LHCN-M2 (cell line): ENCODE results near the gene RPS2. TPM values are rescaled to one million over a fixed set of nuclear protein-coding genes. Genes with fewer than 3 reads are reported as not detected.

Source experiments
- DNase-seq: peaks from one replicate; pipeline ENCODE4 v3.0.0-alpha.2; 2012; ENCODE audit warnings: low read depth
- total RNA-seq: library from RNA; depleted of rRNA; stranded (reverse); fragments of >200 nt; gene quantifications from 2 replicates; pipeline ENCODE4 v1.2.3, GENCODE V29; 2014

RPS2 gene
- total RNA-seq, 1 experiment from 2014 or later, result 2,551 TPM

DNA sequence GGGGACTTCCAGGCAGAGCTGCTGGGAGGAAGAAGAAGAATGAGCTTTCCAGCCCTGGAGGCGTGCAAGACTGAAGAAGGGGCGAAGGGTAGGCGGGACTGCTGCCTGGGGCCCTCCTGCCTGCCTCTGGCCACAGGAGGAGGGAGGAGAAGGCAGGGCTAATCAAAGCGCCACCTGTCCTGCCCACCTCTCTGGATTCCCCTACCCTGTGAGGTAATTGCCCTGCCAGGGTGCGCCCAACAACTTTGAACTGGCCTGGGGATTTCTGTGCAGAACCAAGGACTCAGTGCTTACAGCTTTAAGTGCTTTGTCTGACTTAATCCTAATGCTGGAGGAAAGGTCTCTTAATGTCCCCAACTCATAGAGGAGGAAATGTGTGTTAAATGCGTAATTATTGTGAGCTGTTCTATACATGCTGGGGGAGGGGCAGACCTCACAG, 16.8 kb upstream of the RPS2 start, which contains the start of gene NOXO1:
Gene NOXO1 (minus strand): TSS at position 72 of the 439 bp plus-strand sequence. CDS start 290 bp downstream, outside the sequence.
- no peak for DNase-seq

DNA sequence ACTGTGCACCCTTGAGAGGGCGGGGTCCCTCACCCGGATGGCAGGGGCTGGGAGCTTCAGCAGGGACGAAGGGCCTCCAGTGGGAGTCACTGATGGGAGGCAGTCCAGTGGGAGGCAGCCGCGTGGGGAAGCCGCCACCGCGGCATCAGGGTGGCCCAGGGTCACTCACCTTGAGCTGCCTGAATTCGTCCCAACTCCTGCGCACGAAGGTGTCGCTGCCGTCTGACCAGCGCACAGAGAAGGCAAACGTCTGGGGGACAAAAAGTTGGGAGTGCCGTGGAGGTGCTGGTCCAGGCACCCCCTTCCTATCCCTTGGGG, 16.1 kb upstream of the RPS2 start:
- DNase-seq, result no peak

DNA sequence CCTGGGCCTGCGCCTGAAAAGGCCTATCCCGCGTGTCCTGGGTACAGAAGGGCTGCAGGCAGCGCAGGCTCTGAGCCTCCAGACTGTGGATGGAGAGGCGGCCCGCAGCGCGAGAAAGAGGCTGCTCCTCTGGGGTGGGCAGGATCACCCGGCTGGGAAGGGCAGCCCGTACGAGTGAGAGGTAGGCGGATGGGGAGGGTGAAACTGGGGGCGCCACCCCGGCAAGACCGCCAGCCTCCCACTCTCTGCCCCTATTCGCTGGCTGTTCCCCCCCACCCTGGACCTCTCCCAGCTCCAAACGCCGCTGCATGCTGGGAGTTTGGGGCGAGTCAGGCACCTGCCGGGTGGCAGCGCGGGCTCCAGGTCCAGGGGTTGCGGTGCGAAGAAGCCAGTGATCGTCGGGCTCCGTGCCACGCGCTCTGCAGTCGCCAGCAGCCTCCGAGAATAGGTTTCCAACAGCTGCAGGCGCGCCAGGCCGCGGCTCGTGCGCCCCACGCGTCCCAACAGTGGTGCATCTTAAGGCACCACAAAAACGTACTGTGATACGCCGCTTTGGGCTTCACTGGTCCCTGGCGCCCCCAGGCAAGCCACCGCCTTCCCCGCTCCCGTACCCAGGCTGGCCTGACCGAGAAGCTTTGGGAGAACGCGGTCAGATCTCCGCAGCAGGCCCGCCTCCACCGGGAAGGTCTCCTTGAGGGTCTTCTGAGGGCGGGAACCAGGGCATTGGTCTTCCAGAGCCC, 15.6 kb upstream of the RPS2 start:
- DNase-seq, result no peak

DNA sequence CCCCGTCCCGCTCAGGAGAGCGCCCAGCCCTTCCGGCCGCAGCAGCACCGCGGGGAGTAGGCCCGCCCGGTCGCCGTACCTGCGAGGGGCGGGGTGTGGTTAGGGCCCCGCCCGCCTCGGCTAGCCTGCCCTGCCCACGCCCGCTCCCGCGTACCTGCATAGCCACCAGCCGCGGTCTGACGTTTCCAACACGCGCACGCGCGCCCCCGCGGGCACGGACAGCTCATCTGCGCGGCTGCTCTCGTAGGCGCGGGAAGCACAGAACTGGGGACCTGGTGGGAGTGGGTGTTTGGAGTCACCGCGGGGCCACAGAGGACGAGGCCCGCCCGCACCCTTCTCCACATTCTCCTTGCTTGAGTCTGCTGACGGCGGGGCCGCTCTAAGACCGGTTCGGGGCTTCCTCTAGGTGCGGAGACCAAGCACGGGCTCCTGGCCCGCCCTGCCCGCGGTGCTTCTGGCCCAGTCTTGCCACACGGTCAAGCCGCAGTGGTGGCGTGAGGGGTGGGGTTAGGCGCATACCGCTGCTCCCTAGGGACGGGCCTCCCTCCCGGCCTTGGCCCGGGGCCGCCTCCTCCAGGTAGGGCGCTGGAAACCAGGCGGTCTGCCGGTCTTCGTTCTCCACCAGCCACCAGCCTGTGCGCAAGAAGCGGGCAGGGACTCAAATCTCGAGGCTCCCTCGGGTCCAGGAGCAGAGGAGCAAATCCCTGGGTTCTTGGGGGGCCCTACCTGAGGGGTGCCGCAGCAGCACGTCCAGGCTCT, 14.8 kb upstream of the RPS2 start:
- no peak for DNase-seq

DNA sequence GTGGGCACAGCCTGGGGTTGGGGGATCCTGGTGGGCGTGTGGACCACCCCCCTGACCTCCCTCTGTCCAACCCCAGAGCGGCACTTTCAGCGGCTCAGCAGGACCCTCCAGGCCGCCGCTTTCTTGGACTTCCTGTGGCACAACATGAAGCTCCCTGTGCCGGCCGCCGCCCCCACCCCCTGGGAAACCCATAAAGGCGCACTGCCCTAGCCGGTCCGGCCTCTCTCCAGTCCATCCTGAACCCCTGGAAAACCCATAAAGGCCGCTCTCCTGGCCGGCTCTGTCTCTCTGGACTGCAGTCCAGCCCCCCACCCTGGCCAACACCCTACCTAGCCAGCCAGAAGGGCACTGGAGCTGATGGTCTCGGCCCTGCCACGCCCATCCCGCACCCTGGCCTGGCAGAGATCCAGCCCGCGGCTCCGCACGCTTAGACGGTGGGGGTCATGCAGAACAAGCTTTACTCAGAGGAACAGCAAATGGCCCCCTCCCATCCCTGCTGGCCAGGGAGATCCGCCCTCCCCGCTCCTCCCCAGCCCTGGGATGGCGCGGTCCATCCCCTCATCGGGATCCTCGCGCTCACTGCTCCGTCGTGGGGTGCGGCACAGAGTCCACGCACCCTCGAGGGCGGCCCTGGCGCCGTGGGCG, 14.0 kb upstream of the RPS2 start:
- DNase-seq, result no peak

DNA sequence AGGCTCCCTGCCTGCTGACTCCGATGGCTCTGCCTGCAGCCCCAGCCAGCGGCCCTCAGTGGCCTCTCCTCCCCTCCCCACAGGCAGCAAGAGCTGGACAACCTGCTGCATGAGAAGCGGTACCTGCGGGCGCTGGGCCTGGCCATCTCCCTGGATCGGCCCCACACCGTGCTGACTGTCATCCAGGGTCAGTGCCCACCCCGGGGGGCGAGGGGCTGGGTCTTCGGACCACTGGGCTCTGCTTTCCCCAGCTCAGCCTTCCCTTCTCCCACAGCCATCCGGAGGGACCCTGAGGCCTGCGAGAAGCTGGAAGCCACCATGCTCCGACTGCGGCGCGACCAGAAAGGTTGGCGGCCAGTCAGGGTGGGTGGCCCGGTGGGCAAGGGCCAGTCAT, 13.2 kb upstream of the RPS2 start:
- DNase-seq, result no peak

DNA sequence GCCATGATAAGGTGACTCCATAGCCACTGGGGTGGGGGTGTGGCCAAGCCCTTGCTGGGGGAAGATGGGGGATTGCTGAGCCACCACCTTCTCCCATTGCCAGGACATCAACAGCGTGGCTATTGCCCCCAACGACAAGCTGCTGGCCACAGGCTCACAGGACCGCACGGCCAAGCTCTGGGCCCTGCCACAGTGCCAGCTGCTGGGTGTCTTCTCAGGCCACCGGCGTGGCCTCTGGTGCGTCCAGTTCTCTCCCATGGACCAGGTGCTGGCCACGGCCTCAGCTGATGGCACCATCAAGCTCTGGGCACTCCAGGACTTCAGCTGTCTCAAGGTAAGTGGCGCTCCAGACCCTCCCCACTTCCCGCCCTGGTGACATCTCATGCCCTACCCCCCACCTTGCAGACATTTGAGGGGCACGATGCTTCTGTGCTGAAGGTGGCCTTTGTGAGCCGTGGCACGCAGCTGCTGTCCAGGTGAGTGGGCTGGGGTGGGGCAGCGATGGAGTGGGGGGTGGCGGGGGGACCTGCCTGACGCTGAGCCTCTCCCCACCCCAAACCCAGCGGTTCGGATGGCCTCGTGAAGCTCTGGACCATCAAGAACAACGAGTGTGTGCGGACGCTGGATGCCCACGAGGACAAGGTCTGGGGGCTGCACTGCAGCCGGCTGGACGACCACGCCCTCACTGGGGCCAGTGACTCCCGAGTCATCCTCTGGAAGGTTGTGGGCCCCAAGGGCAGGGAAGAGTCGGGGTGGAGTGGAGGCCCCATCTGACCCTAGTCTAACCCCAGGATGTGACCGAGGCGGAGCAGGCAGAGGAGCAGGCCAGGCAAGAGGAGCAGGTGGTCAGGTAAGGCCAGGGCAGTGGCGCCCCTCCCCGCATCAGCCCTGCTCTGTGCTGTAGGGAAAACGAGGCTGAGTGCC, 12.6 kb upstream of the RPS2 start:
- no peak for DNase-seq

DNA sequence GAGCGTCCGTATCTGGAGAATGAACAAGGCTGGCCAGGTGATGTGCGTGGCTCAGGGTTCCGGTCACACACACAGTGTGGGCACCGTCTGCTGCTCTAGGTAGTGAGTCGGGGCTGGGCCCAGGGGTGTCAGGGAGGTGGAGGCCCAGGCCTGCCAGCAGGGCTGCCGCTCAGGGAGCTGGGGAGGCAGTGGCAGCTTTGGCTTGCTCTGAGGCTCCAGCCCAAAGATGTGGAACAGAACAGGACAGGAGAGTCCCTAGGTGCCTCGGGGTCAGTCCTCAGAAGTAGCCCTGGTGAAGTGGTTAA, 11.5 kb upstream of the RPS2 start:
- DNase-seq, result no peak

DNA sequence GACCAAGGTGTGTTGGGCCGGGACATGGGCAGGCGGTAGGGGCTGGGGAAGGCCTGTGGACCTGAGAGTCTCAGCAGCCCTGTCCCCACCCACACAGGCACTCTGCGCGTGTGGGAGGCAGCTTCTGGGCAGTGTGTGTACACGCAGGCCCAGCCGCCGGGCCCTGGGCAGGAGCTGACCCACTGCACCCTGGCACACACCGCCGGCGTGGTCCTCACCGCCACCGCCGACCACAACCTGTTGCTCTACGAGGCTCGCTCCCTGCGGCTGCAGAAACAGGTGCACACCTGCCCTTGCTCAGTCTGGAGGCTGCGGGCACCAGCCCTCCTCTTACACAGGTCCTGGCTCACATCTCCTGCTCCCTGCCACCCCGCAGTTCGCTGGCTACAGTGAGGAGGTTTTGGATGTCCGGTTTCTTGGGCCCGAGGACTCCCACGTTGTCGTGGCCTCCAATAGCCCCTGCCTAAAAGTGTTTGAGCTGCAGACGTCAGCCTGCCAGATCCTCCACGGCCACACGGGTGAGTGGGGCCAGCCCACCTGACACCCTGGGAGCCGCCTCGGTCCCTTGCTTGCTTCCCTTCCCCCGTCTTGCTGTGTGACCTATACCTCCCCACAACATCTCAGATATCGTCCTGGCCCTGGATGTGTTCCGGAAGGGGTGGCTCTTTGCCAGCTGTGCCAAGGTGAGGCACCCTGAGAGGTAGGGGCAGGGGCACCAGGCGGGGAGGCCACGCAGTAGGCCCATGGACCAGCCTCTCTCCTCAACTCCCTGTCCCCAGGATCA, 11.0 kb upstream of the RPS2 start:
- DNase-seq, result no peak

DNA sequence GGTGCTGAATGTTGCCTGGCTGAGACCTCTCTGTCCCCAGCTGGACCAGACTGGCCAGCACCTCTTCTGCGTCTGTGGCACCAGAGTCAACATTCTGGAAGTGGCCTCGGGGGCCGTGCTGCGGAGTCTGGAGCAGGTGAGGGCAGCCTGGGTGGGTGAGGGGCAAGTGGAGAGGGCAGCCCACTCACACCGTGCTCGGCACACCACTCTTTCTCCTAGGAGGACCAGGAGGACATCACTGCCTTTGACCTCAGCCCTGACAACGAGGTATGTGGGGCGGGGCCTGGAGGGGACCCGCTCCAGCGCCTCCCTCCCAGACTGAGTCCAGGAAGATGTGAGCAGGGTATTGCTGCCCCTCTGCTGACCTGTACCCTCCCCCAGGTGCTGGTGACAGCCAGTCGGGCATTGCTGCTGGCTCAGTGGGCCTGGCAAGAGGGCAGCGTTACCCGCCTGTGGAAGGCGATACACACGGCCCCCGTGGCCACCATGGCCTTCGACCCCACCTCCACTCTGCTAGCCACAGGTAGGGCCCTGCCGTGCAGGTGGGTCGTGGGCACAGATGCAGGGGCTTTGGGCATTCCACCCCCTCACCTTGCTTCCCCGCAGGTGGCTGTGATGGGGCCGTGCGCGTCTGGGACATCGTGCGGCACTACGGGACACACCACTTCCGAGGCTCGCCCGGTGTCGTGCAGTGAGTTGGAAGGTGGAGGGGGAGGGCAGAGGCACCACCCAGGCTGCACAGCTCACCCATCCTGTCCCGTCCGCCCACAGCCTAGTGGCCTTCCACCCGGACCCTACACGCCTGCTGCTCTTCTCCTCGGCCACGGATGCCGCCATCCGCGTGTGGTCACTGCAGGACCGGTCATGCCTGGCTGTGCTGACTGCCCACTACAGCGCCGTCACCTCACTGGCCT, 9.8 kb upstream of the RPS2 start:
- no peak for DNase-seq

DNA sequence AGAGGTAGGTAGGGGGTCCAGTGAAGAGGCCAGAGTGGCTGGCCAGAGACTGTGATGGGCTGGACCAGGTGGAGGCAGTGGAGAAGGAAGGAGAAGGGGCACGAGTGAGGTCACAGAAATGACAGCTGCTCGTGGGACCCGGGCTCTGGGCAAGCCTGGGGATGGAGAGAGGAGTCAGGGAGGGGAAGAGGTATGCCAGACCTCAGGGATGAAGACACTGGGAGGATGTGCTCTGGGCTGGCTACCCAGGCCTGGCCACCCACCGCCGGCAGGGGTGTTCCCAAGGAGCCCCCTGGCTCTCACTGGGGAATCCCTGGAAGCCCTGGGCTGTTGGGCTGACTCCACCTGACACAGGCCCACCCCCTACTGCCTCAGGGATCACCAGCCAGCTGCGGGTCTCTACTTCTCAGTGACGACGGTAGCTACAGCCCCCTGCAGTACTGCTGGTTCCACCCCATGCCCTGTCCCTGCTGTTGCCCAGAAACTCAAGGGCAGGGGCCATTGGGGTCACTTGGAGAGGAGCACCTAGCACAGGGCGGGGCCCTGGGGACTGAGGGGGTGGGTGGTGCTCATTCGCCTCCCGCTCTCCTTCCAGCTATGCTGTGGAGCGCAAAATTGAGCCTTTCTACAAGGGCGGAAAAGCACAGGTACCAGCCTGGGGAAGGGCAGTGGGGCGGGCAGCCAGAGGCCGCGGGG, 9.0 kb upstream of the RPS2 start:
- DNase-seq, result no peak

DNA sequence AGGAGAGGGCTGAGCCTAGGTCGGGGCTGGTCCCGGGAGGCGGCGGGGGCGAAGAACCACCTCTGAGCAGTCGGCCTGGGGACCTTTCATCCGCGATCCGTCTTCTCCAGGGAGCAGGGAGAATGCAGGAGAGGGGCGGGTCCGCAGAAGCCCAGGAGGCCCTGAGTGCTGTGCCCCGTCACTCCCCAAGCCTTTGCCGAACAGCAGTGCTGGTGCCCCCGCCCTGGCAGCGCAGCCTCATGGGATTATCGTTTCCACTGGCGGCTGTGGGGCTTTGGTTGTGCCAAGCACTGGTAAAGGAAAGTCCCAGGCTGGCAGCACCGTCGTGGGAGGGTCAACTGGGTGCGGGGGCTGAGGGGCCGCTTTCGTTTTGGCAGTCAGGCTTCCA, 7.9 kb upstream of the RPS2 start:
- DNase-seq, result no peak

DNA sequence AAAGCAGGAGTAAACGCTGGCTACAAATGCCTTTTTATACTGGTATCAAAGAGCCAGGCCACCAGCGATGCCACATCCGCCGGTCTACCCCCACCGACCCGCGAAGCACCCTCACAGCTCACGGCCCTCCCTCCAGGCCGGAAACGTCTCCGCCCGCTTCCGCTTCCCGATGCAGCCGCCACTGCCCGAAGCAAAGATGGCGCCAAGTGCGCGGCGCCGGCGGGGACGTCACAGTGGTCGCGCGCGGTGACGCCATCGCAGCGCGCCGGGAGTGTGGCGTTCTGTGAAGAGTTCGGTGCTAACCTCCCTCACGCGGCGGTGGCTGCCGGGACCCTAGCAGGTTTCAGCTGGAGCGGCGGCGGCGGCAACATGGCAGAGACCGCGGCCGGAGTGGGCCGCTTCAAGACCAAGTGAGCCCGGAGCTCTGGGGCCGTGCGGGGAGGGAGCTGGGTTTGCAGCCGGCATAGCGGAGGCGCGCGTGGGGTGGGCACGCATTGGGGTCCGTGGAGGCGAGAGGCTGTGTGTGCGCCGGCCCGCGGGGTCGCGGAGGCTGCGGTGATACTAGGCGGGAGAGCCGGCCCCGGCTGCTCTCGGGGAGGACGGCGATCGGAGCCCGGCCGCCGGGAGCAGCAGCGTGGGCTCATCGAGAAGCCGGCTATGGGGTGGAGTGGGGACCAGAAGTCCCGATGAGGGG, 7.3 kb upstream of the RPS2 start, which contains the start of gene TBL3:
Gene TBL3 (plus strand): TSS at position 258 of the 694 bp plus-strand sequence. CDS start 112 bp downstream, at position 370.
- DNase-seq, result peak; percentile 93

DNA sequence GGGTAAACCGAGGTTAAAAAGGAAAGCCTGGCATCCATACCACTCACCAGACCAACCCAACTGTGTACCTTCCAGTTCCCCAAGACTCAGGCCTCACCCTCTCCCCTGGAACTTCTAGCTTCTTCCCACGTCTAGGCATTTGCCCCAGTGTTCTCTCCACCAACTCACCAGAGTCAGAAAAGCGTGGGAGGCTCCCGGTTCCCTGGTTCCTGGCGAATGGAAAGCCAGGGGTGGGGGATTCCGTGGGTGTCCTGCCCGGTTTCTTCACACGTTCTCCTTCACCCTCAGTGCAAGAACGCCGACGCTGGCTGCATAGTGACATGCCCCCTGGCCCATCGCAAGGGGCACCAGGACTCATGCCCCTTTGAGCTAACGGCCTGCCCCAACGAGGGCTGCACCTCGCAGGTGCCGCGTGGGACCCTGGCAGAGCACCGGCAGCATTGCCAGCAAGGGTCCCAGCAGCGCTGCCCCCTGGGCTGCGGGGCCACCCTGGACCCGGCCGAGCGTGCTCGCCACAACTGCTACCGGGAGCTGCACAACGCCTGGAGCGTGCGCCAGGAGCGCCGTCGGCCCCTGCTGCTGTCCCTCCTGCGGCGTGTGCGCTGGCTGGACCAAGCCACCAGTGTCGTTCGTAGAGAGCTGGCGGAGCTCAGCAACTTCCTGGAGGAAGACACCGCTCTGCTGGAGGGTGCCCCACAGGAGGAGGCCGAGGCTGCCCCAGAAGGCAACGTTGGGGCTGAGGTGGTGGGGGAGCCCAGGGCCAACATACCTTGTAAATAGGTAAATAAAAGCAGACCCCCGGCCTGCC, 3.7 kb upstream of the RPS2 start:
- no peak for DNase-seq

DNA sequence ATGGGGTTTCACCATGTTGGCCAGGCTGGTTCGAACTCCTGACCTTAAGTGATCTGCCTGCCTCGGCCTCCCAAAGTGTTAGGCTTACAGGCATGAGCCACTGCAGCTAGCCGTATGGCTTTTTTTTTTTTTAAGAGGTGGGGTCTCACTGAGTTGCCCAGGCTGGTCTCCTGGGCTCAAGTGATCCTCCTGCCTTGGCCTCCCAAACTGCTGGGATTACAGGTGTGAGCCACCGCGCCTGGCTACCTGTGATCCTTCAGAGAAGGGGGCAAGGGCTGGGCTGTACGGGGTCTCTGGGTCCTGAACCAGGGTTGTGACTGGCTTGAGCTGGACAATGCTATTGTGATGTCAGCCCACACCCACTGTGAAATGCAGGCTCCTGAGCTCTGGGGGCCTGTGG, 1.8 kb upstream of the RPS2 start, which contains the start of gene RNF151:
Gene RNF151 (plus strand): TSS at position 397 of the 400 bp plus-strand sequence. CDS start 26 bp downstream, outside the sequence.
- DNase-seq, result no peak

DNA sequence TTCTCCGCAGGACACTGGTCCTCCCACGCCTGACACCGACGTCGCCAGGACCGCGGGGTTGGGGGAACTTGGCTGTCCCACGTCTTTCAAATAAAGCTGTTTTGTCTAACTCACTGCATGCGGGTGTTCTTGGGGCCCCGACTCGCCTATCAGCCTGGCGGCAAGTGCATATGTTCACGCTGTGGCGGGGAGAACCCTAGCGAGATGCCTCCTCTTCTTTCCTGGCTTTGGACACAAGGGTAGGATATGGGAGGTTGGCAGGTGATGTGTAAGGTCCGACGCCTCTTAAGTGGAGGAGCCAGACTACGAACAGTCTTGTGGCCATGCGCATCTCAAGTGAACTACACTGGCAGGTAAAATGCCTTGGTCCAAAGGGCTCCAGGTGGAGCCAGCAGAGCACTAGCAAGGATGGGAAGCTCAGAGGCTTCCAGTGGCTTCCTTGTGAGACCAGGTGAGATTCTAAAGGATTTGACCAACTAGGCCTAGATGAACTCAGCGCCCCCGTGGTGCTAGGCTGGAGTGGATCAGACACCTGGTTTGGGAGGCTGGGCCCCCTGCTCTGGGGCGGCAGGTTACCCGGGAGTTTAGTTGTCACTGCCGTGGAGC, 873 bp upstream of the RPS2 start:
- DNase-seq, result no peak
